Spinal cord (tissue), 10 donors: ENCODE data around the gene ZFHX3. TPM values are rescaled to one million over a fixed set of nuclear protein-coding genes. Genes with fewer than 3 reads are reported as not detected.
A peak's percentile ranks its signal among the peaks of the same experiment; 100 is the strongest.

Source experiments
- DNase-seq, 6 donors: peaks; one replicate each; pipeline versions ENCODE4 v3.0.0 to v3.0.0-alpha.2; 2013 to 2015; ENCODE audit warnings: low spot score in 6 of 6, low read depth in 4 of 6
- H3K27ac ChIP-seq: one replicate; pipeline ENCODE4 v1.5.1; 2013; ENCODE audit warnings: low read depth, low read length, control low read depth
- H3K27me3 ChIP-seq: one replicate; pipeline ENCODE4 v1.6.1; 2013; ENCODE audit warnings: low read length; ENCODE audit not compliant: control insufficient read depth, insufficient read depth
- H3K36me3 ChIP-seq: one replicate; pipeline ENCODE4 v1.6.1; 2013; ENCODE audit warnings: low read length; ENCODE audit not compliant: control insufficient read depth, insufficient read depth
- H3K4me1 ChIP-seq: one replicate; pipeline ENCODE4 v1.6.1; 2013; ENCODE audit warnings: low read length; ENCODE audit not compliant: control insufficient read depth, insufficient read depth
- H3K4me3 ChIP-seq: one replicate; pipeline ENCODE4 v1.5.1; 2013; ENCODE audit warnings: low read depth, low read length, control low read depth
- H3K9me3 ChIP-seq: one replicate; pipeline ENCODE4 v1.6.1; 2013; ENCODE audit warnings: low read length; ENCODE audit not compliant: control insufficient read depth, insufficient read depth
- WGBS: methylation state at CpG from one replicate; pipeline ENCODE4 v1.1.5; 2013; ENCODE audit warnings: missing lambda C conversion rate; ENCODE audit not compliant: insufficient coverage; 5-methylcytosine and 5-hydroxymethylcytosine counted together
- polyA plus RNA-seq, 2 donors: library from polyadenylated mRNA; unstranded; fragments of 120-200 nt; gene quantifications; one replicate each; pipeline ENCODE4 v1.2.1, GENCODE V29; 2013; ENCODE audit not compliant: insufficient read length in 2 of 2
- total RNA-seq, 2 donors: library from RNA; depleted of rRNA in 1 of 2; stranded (reverse); fragments of 120-200 nt in 1 of 2; fragments of >200 nt in 1 of 2; gene quantifications; one replicate each; pipeline versions ENCODE4 v1.2.3 to v1.2.4, GENCODE V29; 2013 to 2014
- donor health status: healthy.

ZFHX3 gene
- total and polyA plus RNA-seq, 4 donors = 10.7 to 16.6 (median 13.1) TPM

- peaks cover 100% of the 10 kb centered on the region for H3K27me3 ChIP-seq
- peak in 1 of 6 donors; percentile 49 for DNase-seq
- no peaks in the 10 kb centered on the region for H3K9me3 ChIP-seq
- WGBS = 13% methylated on average over 19 of the region's 25 CpGs
- peak overlapping the region; percentile 65 for H3K27ac ChIP-seq
- no peak overlapping the region for H3K4me3 ChIP-seq
- H3K36me3 ChIP-seq = no peaks in the 10 kb centered on the region
- peaks cover 53% of the 10 kb centered on the region for H3K4me1 ChIP-seq
Measured at GRCh38 chr16:73064212-73064993, 16.5 kb upstream of the ZFHX3 start.

- H3K27me3 ChIP-seq = peaks cover 100% of the 10 kb centered on the region
- no peak overlapping the region for H3K4me3 ChIP-seq
- H3K36me3 ChIP-seq = no peaks in the 10 kb centered on the region
- peaks cover 56% of the 10 kb centered on the region for H3K4me1 ChIP-seq
- H3K9me3 ChIP-seq = no peaks in the 10 kb centered on the region
- DNase-seq = peak in 1 of 6 donors; percentile 33
- 29% methylated on average over 6 of the region's 14 CpGs for WGBS
- H3K27ac ChIP-seq = peak overlapping the region; percentile 65
Measured at GRCh38 chr16:73063854-73064211, 15.9 kb upstream of the ZFHX3 start.

- H3K4me1 ChIP-seq = peaks cover 51% of the 10 kb centered on the region
- no peaks in the 10 kb centered on the region for H3K9me3 ChIP-seq
- DNase-seq = peak in 1 of 6 donors; percentile 24
- no peaks in the 10 kb centered on the region for H3K36me3 ChIP-seq
- peak overlapping the region; percentile 1 for H3K4me3 ChIP-seq
- peak overlapping the region; percentile 69 for H3K27ac ChIP-seq
- peaks cover 92% of the 10 kb centered on the region for H3K27me3 ChIP-seq
- WGBS = 11% methylated on average over 35 of the region's 55 CpGs
Measured at GRCh38 chr16:73062743-73063733, 15.1 kb upstream of the ZFHX3 start.

GRCh38 chr16:73062001-73062616 is 14.2 kb upstream of the ZFHX3 start:
- no CpG with 5 or more reads among the region's 3 CpGs for WGBS

GRCh38 chr16:73060892-73061490 is 13.1 kb upstream of the ZFHX3 start:
- Histone ChIP-seq H3K36me3 (no peaks in the 10 kb centered on the region), H3K9me3 (no peaks in the 10 kb centered on the region), H3K4me1 (peaks cover 37% of the 10 kb centered on the region), H3K27ac (no peak overlapping the region), H3K4me3 (no peak overlapping the region), H3K27me3 (peaks cover 84% of the 10 kb centered on the region)
- WGBS = 55% methylated on average over 2 of the region's 4 CpGs
- DNase-seq = peak in 2 of 6 donors; percentile 35 to 42

More at GRCh38 chr16:73062001-73062616, 14.2 kb upstream of the ZFHX3 start:
- Histone ChIP-seq H3K27me3 (peaks cover 85% of the 10 kb centered on the region), H3K4me1 (peaks cover 48% of the 10 kb centered on the region), H3K27ac (no peak overlapping the region), H3K9me3 (no peaks in the 10 kb centered on the region), H3K36me3 (no peaks in the 10 kb centered on the region), H3K4me3 (no peak overlapping the region)
- DNase-seq = peak in 2 of 6 donors; percentile 39 to 66

- Histone ChIP-seq H3K36me3 (no peaks in the 10 kb centered on the region), H3K4me1 (peaks cover 37% of the 10 kb centered on the region), H3K4me3 (peak overlapping the region; percentile 68), H3K27ac (peak overlapping the region; percentile 69), H3K27me3 (peaks cover 83% of the 10 kb centered on the region), H3K9me3 (no peaks in the 10 kb centered on the region)
- 10% methylated on average over 5 of the region's 10 CpGs for WGBS
- peak in 2 of 6 donors; percentile 35 to 61 for DNase-seq
Measured at GRCh38 chr16:73059779-73060615, 12.1 kb upstream of the ZFHX3 start.

- WGBS = 0% methylated on average over 52 of the region's 72 CpGs
- peaks cover 81% of the 10 kb centered on the region for H3K27me3 ChIP-seq
- H3K9me3 ChIP-seq = no peaks in the 10 kb centered on the region
- H3K4me3 ChIP-seq = peak overlapping the region; percentile 68
- peak in 2 of 6 donors; percentile 85 to 93 for DNase-seq
- H3K36me3 ChIP-seq = no peaks in the 10 kb centered on the region
- peaks cover 26% of the 10 kb centered on the region for H3K4me1 ChIP-seq
- H3K27ac ChIP-seq = peak overlapping the region; percentile 69
Measured at GRCh38 chr16:73058616-73059409, 10.9 kb upstream of the ZFHX3 start.

GRCh38 chr16:73058221-73058615 is 10.3 kb upstream of the ZFHX3 start:
- Histone ChIP-seq H3K27ac (no peak overlapping the region), H3K27me3 (peaks cover 80% of the 10 kb centered on the region), H3K4me3 (peak overlapping the region; percentile 18), H3K9me3 (no peaks in the 10 kb centered on the region), H3K36me3 (no peaks in the 10 kb centered on the region), H3K4me1 (peaks cover 26% of the 10 kb centered on the region)
- DNase-seq = peak in 2 of 6 donors; percentile 62 to 67
- WGBS = 0% methylated on average over 55 of the region's 61 CpGs
